Erythroblast (primary cell): ENCODE results near the gene LRRC37A3.
"Not testable (repeated sequence)": the region's sequence is repeated elsewhere in the genome, so short reads cannot be mapped to it uniquely, and the experiment has no call there.

Experiments used
- GATA1 ChIP-seq: IDR thresholded peaks from 2 replicates; pipeline ENCODE4 v1.6.1; 2011; ENCODE audit warnings: low read depth, mild to moderate bottlenecking, control low read depth, low read length, moderate library complexity
- POLR2A ChIP-seq: IDR thresholded peaks from 2 replicates; pipeline ENCODE4 v1.6.1; 2011; ENCODE audit warnings: mild to moderate bottlenecking, low read length

DNA sequence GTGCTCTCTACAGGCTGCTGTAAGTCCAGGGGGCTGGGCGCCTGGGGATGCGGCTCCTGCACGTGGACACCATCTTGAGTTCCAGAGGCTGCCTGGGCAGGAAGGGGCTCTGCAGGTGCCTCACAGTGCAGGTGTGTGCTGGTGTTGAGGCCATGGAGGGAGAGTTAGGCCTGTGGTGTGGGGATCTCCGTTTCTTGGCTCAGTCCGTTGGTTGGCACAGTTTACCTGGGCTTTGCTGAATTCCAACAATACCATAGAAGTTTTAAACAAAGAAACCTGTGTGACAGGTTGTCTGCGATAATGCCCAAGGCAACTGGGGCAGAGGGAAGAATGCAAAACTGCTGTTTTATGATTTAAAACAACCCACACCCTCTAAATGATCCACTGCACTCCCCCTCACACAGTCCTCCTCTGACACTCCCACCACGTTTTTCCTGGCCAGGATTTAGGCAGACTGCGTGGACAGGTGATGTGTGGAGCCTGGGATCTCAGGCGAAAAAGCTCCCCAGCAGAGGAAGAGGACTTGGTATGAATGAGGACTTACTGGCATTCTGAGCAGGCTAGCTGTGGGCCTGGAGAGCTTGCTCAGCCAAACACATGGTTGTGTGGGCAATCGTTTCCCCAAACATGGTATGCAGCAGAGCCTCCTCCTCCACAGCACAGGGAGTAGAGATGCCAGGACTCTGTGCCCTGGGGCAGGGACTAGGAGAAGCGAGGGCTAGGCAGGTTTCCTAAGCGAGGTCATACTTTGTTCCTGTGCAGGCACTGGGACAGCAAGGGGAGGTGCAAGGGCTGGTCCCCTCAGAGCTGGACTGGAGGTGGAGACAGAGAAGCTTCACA is 104.1 kb downstream of the LRRC37A3 start:
- not testable (repeated sequence) for TF ChIP-seq POLR2A, GATA1
